H9 (cell line): Measurements from ENCODE around the gene NCOR2. TPM values are rescaled to one million over a fixed set of nuclear protein-coding genes. Genes with fewer than 3 reads are reported as not detected.
A peak's percentile ranks its signal among the peaks of the same experiment; 100 is the strongest.

Experiments
- DNase-seq: peaks from one replicate; pipeline ENCODE4 v3.0.0-alpha.2; 2017
- H2AFZ ChIP-seq: one replicate; pipeline ENCODE4 v1.6.1; 2013; ENCODE audit warnings: mild to moderate bottlenecking, low read length, control low read depth, moderate library complexity
- H2AK5ac ChIP-seq: 2 replicates; pipeline ENCODE4 v1.6.1; 2013; ENCODE audit warnings: low read length, control low read depth, mixed read lengths; ENCODE audit not compliant: insufficient read length
- H2BK120ac ChIP-seq: one replicate; pipeline ENCODE4 v1.6.1; 2013; ENCODE audit warnings: low read depth, mild to moderate bottlenecking, low read length, control low read depth, inconsistent platforms; ENCODE audit not compliant: poor library complexity, severe bottlenecking
- H2BK12ac ChIP-seq: 2 replicates; pipeline ENCODE4 v1.6.1; 2013; ENCODE audit warnings: low read length, control low read depth, mixed read lengths, low read depth; ENCODE audit not compliant: insufficient read length
- H2BK15ac ChIP-seq: 2 replicates; pipeline ENCODE4 v1.6.1; 2013; ENCODE audit warnings: low read depth, low read length, control low read depth
- H2BK20ac ChIP-seq: one replicate; pipeline ENCODE4 v1.6.1; 2013; ENCODE audit warnings: low read depth, mild to moderate bottlenecking, low read length, control low read depth, inconsistent platforms; ENCODE audit not compliant: poor library complexity, severe bottlenecking
- H2BK5ac ChIP-seq: 2 replicates; pipeline ENCODE4 v1.6.1; 2013; ENCODE audit warnings: low read length, control low read depth, mixed read lengths; ENCODE audit not compliant: insufficient read length
- H3K14ac ChIP-seq: 2 replicates; pipeline ENCODE4 v1.6.1; 2013; ENCODE audit warnings: low read length, control low read depth; ENCODE audit not compliant: insufficient read depth
- H3K18ac ChIP-seq: 2 replicates; pipeline ENCODE4 v1.6.1; 2013; ENCODE audit warnings: low read depth, mild to moderate bottlenecking, mixed read lengths, low read length, control low read depth; ENCODE audit not compliant: insufficient read length
- H3K23ac ChIP-seq: 2 replicates; pipeline ENCODE4 v1.6.1; 2013; ENCODE audit warnings: low read length, control low read depth, mixed read lengths, low read depth; ENCODE audit not compliant: insufficient read length
- H3K23me2 ChIP-seq: 2 replicates; pipeline ENCODE4 v1.6.1; 2013; ENCODE audit warnings: low read depth, mild to moderate bottlenecking, mixed read lengths, low read length, control low read depth; ENCODE audit not compliant: insufficient read length, poor library complexity, severe bottlenecking
- H3K27ac ChIP-seq: 2 replicates; pipeline ENCODE4 v1.5.1; 2013; ENCODE audit warnings: low read length, control low read depth, mixed read lengths, low read depth; ENCODE audit not compliant: insufficient read length
- H3K27me3 ChIP-seq: 2 replicates; pipeline ENCODE4 v1.6.1; 2013; ENCODE audit warnings: low read length, control low read depth, inconsistent platforms; ENCODE audit not compliant: insufficient read depth
- H3K4ac ChIP-seq: 2 replicates; pipeline ENCODE4 v1.6.1; 2013; ENCODE audit warnings: low read depth, mild to moderate bottlenecking, control low read depth, inconsistent platforms, low read length, moderate library complexity
- H3K4me1 ChIP-seq: 2 replicates; pipeline ENCODE4 v1.6.1; 2013; ENCODE audit warnings: low read length, control low read depth, inconsistent platforms; ENCODE audit not compliant: insufficient read depth
- H3K4me2 ChIP-seq: 2 replicates; pipeline ENCODE4 v1.6.1; 2013; ENCODE audit warnings: low read length, control low read depth, mixed read lengths; ENCODE audit not compliant: insufficient read length, insufficient read depth
- H3K56ac ChIP-seq: 2 replicates; pipeline ENCODE4 v1.6.1; 2013; ENCODE audit warnings: low read depth, mild to moderate bottlenecking, mixed read lengths, low read length, control low read depth; ENCODE audit not compliant: insufficient read length
- H3K79me1 ChIP-seq: 2 replicates; pipeline ENCODE4 v1.6.1; 2013; ENCODE audit warnings: low read depth, mild to moderate bottlenecking, moderate library complexity, low read length, control low read depth, inconsistent platforms; ENCODE audit not compliant: insufficient read depth, poor library complexity, severe bottlenecking
- H3K79me2 ChIP-seq: 2 replicates; pipeline ENCODE4 v1.6.1; 2013; ENCODE audit warnings: low read length, control low read depth, inconsistent platforms; ENCODE audit not compliant: insufficient read depth
- H3K9ac ChIP-seq: 2 replicates; pipeline ENCODE4 v1.6.1; 2013; ENCODE audit warnings: low read length, control low read depth, mixed read lengths; ENCODE audit not compliant: insufficient read length; ENCODE audit errors: extremely low read depth
- H3K9me3 ChIP-seq: one replicate; pipeline ENCODE4 v1.6.1; 2013; ENCODE audit warnings: low read depth, low read length, inconsistent platforms; ENCODE audit not compliant: control insufficient read depth
- H3T11ph ChIP-seq: one replicate; pipeline ENCODE4 v1.6.1; 2013; ENCODE audit warnings: mild to moderate bottlenecking, low read length, control low read depth, inconsistent platforms
- H4K20me1 ChIP-seq: one replicate; pipeline ENCODE4 v1.6.1; 2013; ENCODE audit not compliant: control insufficient read depth, insufficient read length, insufficient read depth
- H4K5ac ChIP-seq: 2 replicates; pipeline ENCODE4 v1.6.1; 2013; ENCODE audit warnings: low read depth, mild to moderate bottlenecking, mixed read lengths, low read length, control low read depth; ENCODE audit not compliant: insufficient read length
- H4K8ac ChIP-seq: replicated peaks from 2 replicates; pipeline ENCODE4 v1.6.1; 2013; ENCODE audit warnings: low read length, control low read depth, mixed read lengths, low read depth; ENCODE audit not compliant: insufficient read length
- H4K91ac ChIP-seq: 2 replicates; pipeline ENCODE4 v1.6.1; 2013; ENCODE audit warnings: low read depth, mild to moderate bottlenecking, moderate library complexity, mixed read lengths, low read length, control low read depth; ENCODE audit not compliant: insufficient read length
- H3K27ac Mint-ChIP-seq, 3 experiments: 2 replicates in 2 of 3; 3 replicates in 1 of 3; pipeline ENCODE4 v1.8.0; 2020 to 2021; ENCODE audit warnings: mixed read lengths in 3 of 3, mild to moderate bottlenecking in 1 of 3, moderate library complexity in 1 of 3
- H3K27me3 Mint-ChIP-seq: 2 replicates; pipeline ENCODE4 v1.8.0; 2021; ENCODE audit warnings: low read depth, mild to moderate bottlenecking, moderate library complexity, mixed read lengths
- H3K36me3 Mint-ChIP-seq, 3 experiments: 2 replicates in 2 of 3; 3 replicates in 1 of 3; pipeline ENCODE4 v1.8.0; 2020 to 2021; ENCODE audit warnings: low read depth in 3 of 3, mixed read lengths in 3 of 3; ENCODE audit not compliant: insufficient read depth in 1 of 3
- H3K4me1 Mint-ChIP-seq, 2 experiments: 2 replicates each; pipeline ENCODE4 v1.8.0; 2020; ENCODE audit warnings: mixed read lengths in 2 of 2
- H3K4me3 Mint-ChIP-seq, 2 experiments: 2 replicates in 1 of 2; 3 replicates in 1 of 2; pipeline ENCODE4 v1.8.0; 2020 to 2021; ENCODE audit warnings: mild to moderate bottlenecking in 2 of 2, mixed read lengths in 2 of 2, moderate library complexity in 1 of 2
- H3K9me3 Mint-ChIP-seq, 2 experiments: 2 replicates in 1 of 2; 3 replicates in 1 of 2; pipeline ENCODE4 v1.8.0; 2020; ENCODE audit warnings: mild to moderate bottlenecking in 2 of 2, mixed read lengths in 2 of 2, moderate library complexity in 1 of 2
- CTCF ChIP-seq: fragments of 200-600 bp; sonication (generic); conservative IDR thresholded peaks from 3 replicates; pipeline ENCODE4 v1.8.0; 2021; ENCODE audit warnings: antibody characterized with exemption, mild to moderate bottlenecking
- WGBS: extraction: QIAGEN DNeasy Blood & Tissue Kit; methylation state at CpG from one replicate; pipeline ENCODE4 v1.1.7; 2013; ENCODE audit warnings: missing lambda C conversion rate, low lambda C conversion rate, mixed read lengths; ENCODE audit not compliant: insufficient read length; ENCODE audit errors: extremely low coverage; 5-methylcytosine and 5-hydroxymethylcytosine counted together
- total RNA-seq: library from RNA; stranded (reverse); gene quantifications from 2 replicates; pipeline ENCODE4 v1.2.1, GENCODE V29; 2021

NCOR2 gene
- total RNA-seq, 1 experiment from 2014 or later, result 226 TPM

- H3T11ph ChIP-seq, result no peak overlapping the region
- TF ChIP-seq CTCF, result peak; percentile 42
- H2BK5ac ChIP-seq, result no peak overlapping the region
- H3K14ac ChIP-seq, result no peak overlapping the region; the same call in 1 of the 2 replicates
- no peak overlapping the region for H4K91ac ChIP-seq
- H2AFZ ChIP-seq, result no peak overlapping the region
- DNase-seq, result no peak
- Mint-ChIP-seq H3K4me1 (peaks cover 16 to 24% of the 10 kb centered on the region in 2 experiments), H3K27ac (peak overlapping the region; percentile 79 to 88 (median 84); a peak in 6 of 7 replicates), H3K27me3 (no peaks in the 10 kb centered on the region), H3K9me3 (peaks cover 4 to 5% of the 10 kb centered on the region in 2 experiments; a peak in 2 of 5 replicates), H3K4me3 (no peak overlapping the region), H3K36me3 (peaks cover 15 to 34% (median 32%) of the 10 kb centered on the region in 3 experiments)
- no peak overlapping the region for H2BK120ac ChIP-seq
- H3K4me1 ChIP-seq, result no peaks in the 10 kb centered on the region
- H2AK5ac ChIP-seq, result no peak overlapping the region
- no peak overlapping the region for H3K27ac ChIP-seq
- H3K23me2 ChIP-seq, result no peaks in the 10 kb centered on the region
- H3K23ac ChIP-seq, result no peak overlapping the region
- no peaks in the 10 kb centered on the region for H3K27me3 ChIP-seq
- H3K4ac ChIP-seq, result no peak overlapping the region
- H3K4me2 ChIP-seq, result no peak overlapping the region
- no CpG with 5 or more reads among the region's 20 CpGs for WGBS
- no peak overlapping the region for H4K5ac ChIP-seq
- no peaks in the 10 kb centered on the region for H3K9me3 ChIP-seq
- H2BK20ac ChIP-seq, result no peak overlapping the region
- no peaks in the 10 kb centered on the region for H4K20me1 ChIP-seq
- H3K79me1 ChIP-seq, result peaks cover 8% of the 10 kb centered on the region
- no peak overlapping the region for H2BK12ac ChIP-seq
- H2BK15ac ChIP-seq, result no peak overlapping the region
- no peak overlapping the region for H3K56ac ChIP-seq
- peaks cover 20% of the 10 kb centered on the region; the same call in 1 of the 2 replicates for H3K79me2 ChIP-seq
- H4K8ac ChIP-seq, result no peak overlapping the region
- H3K18ac ChIP-seq, result no peak overlapping the region
- H3K9ac ChIP-seq, result no peak overlapping the region
Measured at GRCh38 chr12:124527861-124528561, 39.4 kb downstream of the NCOR2 start.
